ENCODE measurements around the gene FAAP20.

FAAP20 gene

GRCh38 chr1:2176615-2177014 is 18.0 kb downstream of the FAAP20 start:
- no peak for DNase-seq

- no peak for DNase-seq
Observed at GRCh38 chr1:2175681-2176454, 18.7 kb downstream of the FAAP20 start.

- DNase-seq = no peak
Observed at GRCh38 chr1:2175055-2175414, 19.5 kb downstream of the FAAP20 start.

- DNase-seq = peak; percentile 62
Observed at GRCh38 chr1:2174348-2175054, 20.1 kb downstream of the FAAP20 start.

- DNase-seq = no peak
Observed at GRCh38 chr1:2173546-2174347, 20.8 kb downstream of the FAAP20 start.

- no peak for DNase-seq
Observed at GRCh38 chr1:2172551-2173146, 21.9 kb downstream of the FAAP20 start.

GRCh38 chr1:2172012-2172411 is 22.6 kb downstream of the FAAP20 start:
- DNase-seq = no peak

- no peak for DNase-seq
Observed at GRCh38 chr1:2170211-2170610, 24.4 kb downstream of the FAAP20 start.

- no peak for DNase-seq
Observed at GRCh38 chr1:2169200-2169836, 25.3 kb downstream of the FAAP20 start.

GRCh38 chr1:2168535-2168934 is 26.0 kb downstream of the FAAP20 start:
- DNase-seq = no peak

- no peak for DNase-seq
Observed at GRCh38 chr1:2168090-2168489, 26.5 kb downstream of the FAAP20 start.

- DNase-seq = no peak
Observed at GRCh38 chr1:2166695-2167094, 27.9 kb downstream of the FAAP20 start.

GRCh38 chr1:2166254-2166653 is 28.3 kb downstream of the FAAP20 start:
- DNase-seq = no peak

- DNase-seq = no peak
Observed at GRCh38 chr1:2165646-2166045, 28.9 kb downstream of the FAAP20 start.

- DNase-seq = no peak
Observed at GRCh38 chr1:2163205-2163604, 31.4 kb downstream of the FAAP20 start.

- no peak for DNase-seq
Observed at GRCh38 chr1:2160451-2161300, 33.9 kb downstream of the FAAP20 start.

- no peak for DNase-seq
Observed at GRCh38 chr1:2159124-2159523, 35.4 kb downstream of the FAAP20 start.

GRCh38 chr1:2158272-2158671 is 36.3 kb downstream of the FAAP20 start:
- DNase-seq = no peak

GRCh38 chr1:2157856-2158255 is 36.7 kb downstream of the FAAP20 start:
- no peak for DNase-seq

GRCh38 chr1:2156866-2157265 is 37.7 kb downstream of the FAAP20 start:
- no peak for DNase-seq

- DNase-seq = no peak
Observed at GRCh38 chr1:2155788-2156187, 38.8 kb downstream of the FAAP20 start.

- DNase-seq = no peak
Observed at GRCh38 chr1:2155147-2155598, 39.4 kb downstream of the FAAP20 start.

Data from stimulated activated CD8-positive, alpha-beta memory T cell treated with anti-CD3 and anti-CD28 coated beads, Interleukin-4, amount 100 ng/mL, for 48 hours (primary cell).